Gastroesophageal sphincter (tissue), 4 donors: ENCODE results near the gene SPON1. TPM values are rescaled to one million over a fixed set of nuclear protein-coding genes. Genes with fewer than 3 reads are reported as not detected.

Experiments
- ATAC-seq: fragments of 150-250 bp; one replicate; pipeline ENCODE4 v1.9.1; 2016; ENCODE audit warnings: mild to moderate bottlenecking, moderate library complexity
- H3K27ac ChIP-seq, 4 donors: fragments of 200-600 bp; sonication (generic) in 3 of 4; 1 replicate in 3 of 4; 2 replicates in 1 of 4; pipeline ENCODE4 v1.5.1; 2016 to 2019
- H3K27me3 ChIP-seq: fragments of 200-600 bp; sonication (generic); one replicate; pipeline ENCODE4 v1.5.1; 2019
- H3K36me3 ChIP-seq, 2 donors: fragments of 200-600 bp; sonication (generic); one replicate each; pipeline ENCODE4 v1.5.1; 2019; ENCODE audit warnings: control low read depth in 1 of 2
- H3K4me1 ChIP-seq, 3 donors: fragments of 200-600 bp; sonication (generic); 1 replicate in 2 of 3; 2 replicates in 1 of 3; pipeline ENCODE4 v1.5.1; 2016 to 2019; ENCODE audit warnings: control low read depth in 2 of 3
- H3K4me3 ChIP-seq, 2 donors: fragments of 200-600 bp; sonication (generic); one replicate each; pipeline ENCODE4 v1.5.1; 2019; ENCODE audit warnings: mild to moderate bottlenecking in 1 of 2, moderate library complexity in 1 of 2
- H3K9me3 ChIP-seq, 3 donors: fragments of 200-600 bp; sonication (generic); one replicate each; pipeline ENCODE4 v1.5.1; 2017 to 2019; ENCODE audit warnings: control low read depth in 2 of 3
- CTCF ChIP-seq, 4 experiments: fragments of 200-600 bp in 2 of 4; fragments of 450-650 bp in 2 of 4; sonication (generic) in 1 of 4; IDR thresholded peaks; one replicate each; pipeline ENCODE4 v1.5.1; 2017 to 2019; ENCODE audit warnings: antibody characterized with exemption in 4 of 4, mild to moderate bottlenecking in 2 of 4, moderate library complexity in 2 of 4
- EP300 ChIP-seq: sonication (generic); formaldehyde crosslinking; IDR thresholded peaks from one replicate; pipeline ENCODE4 v1.6.1; 2017; ENCODE audit warnings: antibody characterized with exemption, mild to moderate bottlenecking
- POLR2A ChIP-seq, 2 donors: fragments of 450-650 bp; IDR thresholded peaks; one replicate each; pipeline ENCODE4 v1.6.1; 2017; ENCODE audit warnings: antibody characterized with exemption in 2 of 2, mild to moderate bottlenecking in 2 of 2, moderate library complexity in 1 of 2
- POLR2AphosphoS5 ChIP-seq: sonication (generic); formaldehyde crosslinking; IDR thresholded peaks from one replicate; pipeline ENCODE4 v1.6.1; 2017; ENCODE audit warnings: antibody characterized with exemption
- WGBS, 2 donors: methylation state at CpG; one replicate each; pipeline ENCODE4 v1.1.5; 2018; ENCODE audit warnings: low coverage in 1 of 2; 5-methylcytosine and 5-hydroxymethylcytosine counted together
- total RNA-seq, 4 donors: library from RNA; depleted of rRNA; stranded (reverse); fragments of >200 nt; gene quantifications; one replicate each; pipeline ENCODE4 v1.1.0, GENCODE V29; 2016

SPON1 gene
- total RNA-seq, 4 donors from 2014 or later: 11.0 to 121 (median 64.6) TPM

GRCh38 chr11:14202251-14203196 lies 240.0 kb downstream of the SPON1 start:
- no peak for ATAC-seq
- Histone ChIP-seq H3K9me3 (no peaks in the 10 kb centered on the region), H3K4me3 (no peak overlapping the region), H3K4me1 (no peaks in the 10 kb centered on the region), H3K36me3 (no peaks in the 10 kb centered on the region), H3K27me3 (no peaks in the 10 kb centered on the region), H3K27ac (no peak overlapping the region)
- WGBS, 2 donors: 57 to 83% methylated on average over 7 to 9 of the region's 15 CpGs
- no peak for TF ChIP-seq POLR2A (IDR thresholded peaks at IDR 0.05)
- no peak for TF ChIP-seq EP300
- TF ChIP-seq POLR2AphosphoS5: no peak
- TF ChIP-seq CTCF (IDR thresholded peaks at IDR 0.05): no peak

DNA sequence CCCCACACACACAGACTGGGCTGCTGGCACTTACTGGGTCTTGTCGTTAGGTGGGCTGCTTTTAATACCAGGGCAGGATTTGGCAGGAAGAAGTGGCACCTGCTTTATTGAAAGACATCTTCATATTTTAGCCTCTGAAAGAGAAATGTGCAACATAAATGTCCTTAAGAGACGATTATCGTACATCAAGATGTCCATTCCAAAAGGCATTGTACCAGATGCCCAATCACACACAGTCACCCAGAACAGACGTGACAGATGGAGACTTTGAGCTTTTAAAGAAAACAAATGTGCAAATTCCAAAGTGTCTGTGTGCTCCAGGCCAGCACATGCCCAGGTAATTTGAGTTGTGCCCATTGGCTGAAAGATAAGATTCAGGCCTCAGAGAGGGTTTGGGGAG lies 240.8 kb downstream of the SPON1 start:
- no peaks in the 10 kb centered on the region for H3K36me3 ChIP-seq
- no peaks in the 10 kb centered on the region for H3K9me3 ChIP-seq
- H3K4me1 ChIP-seq: no peaks in the 10 kb centered on the region
- ATAC-seq: no peak
- H3K27me3 ChIP-seq: no peaks in the 10 kb centered on the region
- no peak for TF ChIP-seq CTCF (IDR thresholded peaks at IDR 0.05)
- TF ChIP-seq POLR2A (IDR thresholded peaks at IDR 0.05): no peak
- TF ChIP-seq EP300: no peak
- TF ChIP-seq POLR2AphosphoS5: no peak
- 84 to 91% methylated on average over 4 of the region's 4 CpGs for WGBS, 2 donors
- no peak overlapping the region for H3K4me3 ChIP-seq
- H3K27ac ChIP-seq: no peak overlapping the region

DNA sequence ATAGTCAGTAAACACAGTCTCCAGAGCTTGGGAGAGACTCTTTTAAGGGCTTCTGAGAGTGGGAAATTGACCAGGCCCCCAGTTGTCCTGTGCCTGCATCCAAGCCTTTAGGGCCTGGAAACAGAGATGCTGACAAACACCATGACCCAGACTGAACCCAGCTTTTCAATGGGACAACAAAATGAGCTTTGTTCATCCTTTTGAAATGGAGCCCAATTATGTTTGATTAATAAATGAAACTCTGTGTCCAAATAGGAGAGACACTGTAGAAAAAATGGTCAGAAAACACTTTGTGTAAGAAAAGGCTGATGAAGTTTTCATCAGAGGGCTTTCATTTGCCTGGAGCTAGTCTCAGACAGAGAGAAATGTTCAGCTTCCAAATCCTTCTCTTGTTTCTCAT lies 250.5 kb downstream of the SPON1 start:
- ATAC-seq: no peak
- Histone ChIP-seq H3K36me3 (no peaks in the 10 kb centered on the region), H3K27me3 (no peaks in the 10 kb centered on the region), H3K9me3 (no peaks in the 10 kb centered on the region), H3K4me1 (peaks cover 0 to 13% (median 0%) of the 10 kb centered on the region in 3 donors), H3K4me3 (no peak overlapping the region), H3K27ac (no peak overlapping the region)
- TF ChIP-seq POLR2AphosphoS5 (no peak), POLR2A (IDR thresholded peaks at IDR 0.05) (no peak), EP300 (no peak), CTCF (IDR thresholded peaks at IDR 0.05) (no peak)

DNA sequence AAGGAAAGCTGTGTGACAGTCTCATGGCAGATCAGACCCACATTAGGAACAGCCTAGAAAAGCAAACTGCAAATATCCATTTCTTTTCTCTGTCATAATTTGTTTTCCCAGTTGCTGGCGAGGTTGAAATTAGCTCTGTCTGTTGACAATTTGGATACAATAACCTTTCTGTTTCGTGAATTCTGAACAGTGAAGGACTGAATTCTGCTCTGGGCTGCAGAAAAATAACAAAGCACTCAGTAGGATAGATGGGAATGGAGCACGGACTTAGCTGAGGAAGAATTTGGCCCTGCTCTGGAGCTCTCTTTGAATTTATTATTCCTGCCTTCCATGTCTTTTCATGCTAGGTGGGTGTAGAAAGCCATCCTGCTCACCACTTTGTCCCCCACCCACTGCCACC lies 256.2 kb downstream of the SPON1 start:
- peaks cover 3 to 14% (median 3%) of the 10 kb centered on the region in 3 donors for H3K4me1 ChIP-seq
- H3K27ac ChIP-seq: no peak overlapping the region
- H3K36me3 ChIP-seq: no peaks in the 10 kb centered on the region
- TF ChIP-seq EP300 (no peak), POLR2A (IDR thresholded peaks at IDR 0.05) (no peak), POLR2AphosphoS5 (no peak), CTCF (IDR thresholded peaks at IDR 0.05) (no peak)
- H3K4me3 ChIP-seq: no peak overlapping the region
- WGBS, 2 donors: 76 to 81% methylated on average over 2 to 3 of the region's 3 CpGs
- no peaks in the 10 kb centered on the region for H3K9me3 ChIP-seq
- no peak for ATAC-seq
- H3K27me3 ChIP-seq: no peaks in the 10 kb centered on the region
